NCI-H510A treated with DMSO at 0.1 percent for 48 hours (cell line): ENCODE measurements around the gene MNDA.
"Not testable (repeated sequence)": the region's sequence is repeated elsewhere in the genome, so short reads cannot be mapped to it uniquely, and the experiment has no call there.

Source experiments
- DNase-seq: peaks from one replicate; lab custom pipeline; 2025; lab: John Stamatoyannopoulos, UW

The MNDA gene

DNA sequence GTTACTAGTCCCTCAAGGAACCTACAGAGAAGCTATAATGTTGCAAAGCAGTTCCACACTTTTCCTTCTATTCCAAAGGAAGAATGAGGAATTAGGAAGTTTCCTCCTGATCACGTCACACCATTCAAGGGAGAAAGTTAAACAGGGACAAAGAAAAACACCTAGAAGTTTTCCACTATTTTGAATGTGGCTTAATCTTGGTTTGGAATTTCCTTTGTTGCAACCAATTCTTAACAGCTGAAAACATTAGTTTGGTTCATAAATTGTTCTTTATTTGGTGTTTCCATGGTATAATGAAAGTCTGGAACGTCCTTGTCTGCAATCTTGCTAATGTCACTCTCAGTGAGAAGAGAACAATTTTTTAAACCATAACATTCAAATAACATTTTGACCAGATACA, 8.4 kb downstream of the MNDA start:
- no peak for DNase-seq

DNA sequence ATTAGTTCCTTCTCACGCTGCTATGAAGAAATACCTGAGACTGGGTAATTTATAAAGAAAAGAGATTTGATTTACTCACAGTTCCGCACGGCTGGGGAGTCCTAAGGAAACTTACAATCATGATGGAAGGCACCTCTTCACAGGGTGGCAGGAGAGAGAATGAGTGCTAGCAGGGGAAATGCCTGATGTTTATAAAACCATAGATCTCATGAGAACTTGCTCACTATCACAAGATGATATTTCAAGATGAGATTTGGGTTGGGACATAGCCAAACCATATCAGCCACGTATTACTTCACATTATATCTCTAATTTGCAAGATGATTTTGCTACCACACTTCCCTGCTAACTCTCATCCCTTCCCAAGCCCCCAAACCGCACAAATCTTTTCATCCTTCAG, 9.1 kb downstream of the MNDA start:
- no peak for DNase-seq

DNA sequence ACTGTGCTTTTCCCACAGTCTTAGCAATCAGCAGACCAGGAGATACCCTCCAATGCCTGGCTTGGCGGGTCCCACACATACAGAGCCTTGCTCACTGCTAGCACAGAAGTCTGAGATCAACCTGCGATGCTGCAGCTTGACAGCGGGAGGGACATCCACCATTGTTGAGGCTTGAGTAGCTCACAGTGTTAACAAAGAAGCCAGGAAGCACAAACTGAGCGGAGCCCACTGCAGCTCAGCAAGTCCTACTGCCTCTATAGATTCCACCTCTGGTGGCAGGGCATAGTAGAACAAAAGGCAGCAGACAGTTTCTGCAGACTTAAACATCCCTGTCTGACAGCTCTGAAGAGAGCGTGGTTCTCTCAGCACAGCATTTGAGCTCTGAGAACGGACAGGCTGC, 33.4 kb downstream of the MNDA start:
- no peak for DNase-seq

GRCh38 chr1:158870438-158870837, 39.3 kb downstream of the MNDA start:
- DNase-seq, result not testable (repeated sequence)

DNA sequence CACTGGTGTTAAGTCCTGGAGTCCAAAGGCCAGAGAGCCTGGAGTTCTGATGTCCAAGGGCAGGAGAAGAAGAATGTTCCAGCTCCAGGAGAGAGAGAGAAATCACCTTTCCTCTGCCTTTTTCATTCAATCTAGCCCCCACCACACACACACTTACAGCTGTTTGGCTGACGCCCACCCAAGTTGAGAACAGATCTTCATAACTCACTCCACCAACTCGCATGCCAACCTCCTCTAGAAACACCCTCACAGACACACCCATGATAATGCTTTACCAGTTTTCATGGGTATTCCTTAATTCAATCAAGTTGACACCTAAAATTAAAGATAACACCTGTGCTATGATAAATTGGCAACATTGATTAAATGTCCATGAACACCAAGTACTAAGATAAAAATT, 42.0 kb downstream of the MNDA start:
- no peak for DNase-seq

- DNase-seq, result no peak
Measured at GRCh38 chr1:158893654-158894053, 62.5 kb downstream of the MNDA start.

DNA sequence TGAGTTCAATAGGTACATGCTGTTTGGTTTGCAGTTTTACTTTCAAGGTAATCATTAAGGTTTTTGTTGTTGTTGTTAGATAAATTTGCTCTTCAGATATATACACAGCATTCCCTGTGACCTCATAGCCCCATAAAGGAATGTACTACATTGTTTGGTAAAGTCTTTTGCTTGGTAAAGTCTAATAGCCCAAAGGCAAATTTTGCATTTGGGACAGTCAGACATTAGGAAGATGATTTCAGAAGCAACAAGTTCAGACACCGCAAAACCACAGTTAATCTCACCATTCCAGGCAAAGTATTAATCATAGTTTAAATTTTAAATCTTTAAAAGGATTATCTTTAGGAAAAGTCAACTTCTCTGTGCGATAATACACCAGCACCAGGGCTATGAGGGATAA, 67.6 kb downstream of the MNDA start:
- no peak for DNase-seq
